LoVo (cell line): ENCODE measurements around the gene SLC18A2.

Experiments used
- DNase-seq: peaks from one replicate; pipeline ENCODE4 v3.0.0-alpha.2; 2016; ENCODE audit warnings: low spot score

The SLC18A2 gene

GRCh38 chr10:117237401-117237991, 3.4 kb upstream of the SLC18A2 start:
- DNase-seq: no peak

DNA sequence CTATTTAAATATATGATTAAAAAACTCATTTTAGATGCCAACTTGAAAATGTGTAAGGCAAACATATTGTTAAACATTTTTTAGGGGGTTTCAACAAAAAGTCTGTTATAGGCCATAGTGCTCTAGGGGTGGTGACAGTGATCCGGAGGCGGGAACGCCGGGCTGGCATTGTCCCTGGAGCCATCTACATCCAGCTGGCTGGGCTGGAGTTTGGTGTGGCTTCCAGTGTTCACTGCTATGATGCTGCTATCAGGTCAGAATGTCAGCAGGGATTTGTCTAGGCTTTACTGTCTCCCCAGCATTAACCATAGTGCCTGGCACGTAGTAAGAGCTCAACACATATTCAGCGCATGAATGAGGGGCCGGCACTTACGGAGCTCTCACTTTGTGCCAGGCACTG, 1.9 kb upstream of the SLC18A2 start:
- DNase-seq: no peak

DNA sequence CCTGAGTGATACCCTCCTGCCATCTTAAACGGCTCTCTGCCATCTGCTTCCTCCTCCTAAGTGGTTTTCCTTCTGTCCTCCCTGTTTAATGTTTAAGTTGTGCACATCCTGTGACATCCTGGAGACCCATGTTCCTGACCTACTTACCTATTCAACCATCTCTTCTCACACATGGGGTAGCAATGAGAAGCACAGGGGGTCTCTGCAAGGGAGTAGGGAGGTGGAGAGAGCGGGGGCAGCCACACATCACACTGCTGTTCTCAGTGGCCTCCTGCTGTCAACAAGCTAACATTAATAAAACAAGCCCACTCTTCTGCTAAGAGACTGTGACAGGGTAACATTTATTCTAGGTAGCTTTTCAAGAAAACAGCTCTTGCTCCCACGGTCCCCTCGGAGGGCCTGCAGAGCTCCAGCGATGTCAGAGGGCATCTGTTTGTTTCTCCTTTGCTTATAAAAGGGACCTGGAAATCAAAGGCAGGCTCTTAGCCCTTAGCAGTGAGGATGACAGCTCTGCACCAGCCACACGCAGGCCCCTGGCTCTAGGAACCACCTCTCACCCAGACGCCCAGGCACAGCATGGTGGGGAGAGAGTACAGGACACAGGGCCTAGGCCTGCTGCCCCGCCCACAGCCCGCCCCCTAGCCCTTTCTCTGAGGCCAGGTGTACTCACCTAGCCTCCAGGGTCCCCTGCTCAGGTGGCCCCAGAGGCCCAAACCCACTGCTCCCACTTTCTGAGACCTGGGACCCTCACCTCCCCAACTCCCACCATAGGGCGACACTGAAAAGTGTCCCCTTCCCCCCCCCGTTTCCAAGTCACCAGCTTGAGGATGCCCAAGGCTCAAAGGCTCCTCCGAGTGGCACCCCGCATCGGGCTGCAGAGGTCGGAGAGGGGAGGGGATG, 943 bp upstream of the SLC18A2 start:
- DNase-seq: no peak

DNA sequence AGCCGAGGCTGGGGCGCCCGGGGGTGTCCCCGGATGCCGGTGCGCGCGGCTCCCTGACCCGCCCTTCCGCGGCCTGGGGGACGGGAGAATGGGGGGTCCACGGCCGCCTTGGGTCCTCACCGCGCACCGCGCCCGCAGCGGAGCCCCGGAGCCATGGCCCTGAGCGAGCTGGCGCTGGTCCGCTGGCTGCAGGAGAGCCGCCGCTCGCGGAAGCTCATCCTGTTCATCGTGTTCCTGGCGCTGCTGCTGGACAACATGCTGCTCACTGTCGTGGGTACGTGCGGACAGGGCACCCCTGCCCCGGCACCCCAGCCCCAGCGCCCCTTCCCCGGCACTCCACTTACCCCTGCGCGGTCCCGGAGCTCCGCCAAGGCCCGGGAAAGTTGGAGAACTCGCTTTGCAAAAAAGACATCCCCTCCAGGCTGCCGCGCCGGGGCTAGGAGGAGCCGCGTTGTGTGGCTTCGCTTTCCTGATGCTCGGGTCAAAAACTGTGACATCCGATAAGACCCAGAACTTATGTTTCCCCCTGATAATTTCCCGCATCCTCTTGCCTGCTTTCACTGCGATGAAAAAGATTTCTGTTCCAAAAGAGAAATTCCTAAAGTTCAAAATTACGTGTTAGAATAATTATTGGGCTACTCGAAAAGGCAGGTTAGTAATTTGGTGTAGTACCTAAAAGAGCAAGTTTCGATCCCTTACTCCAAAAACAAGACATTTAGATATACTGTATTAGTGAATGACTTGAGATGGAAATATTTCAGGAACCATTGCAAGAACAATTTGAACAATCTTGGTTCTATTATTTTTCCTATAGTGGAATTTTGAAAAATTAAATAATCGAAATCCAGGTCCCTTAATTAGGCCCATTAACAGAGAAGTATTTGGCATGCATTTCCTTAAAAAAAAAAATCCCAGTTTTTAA, 888 bp downstream of the SLC18A2 start:
- no peak for DNase-seq

DNA sequence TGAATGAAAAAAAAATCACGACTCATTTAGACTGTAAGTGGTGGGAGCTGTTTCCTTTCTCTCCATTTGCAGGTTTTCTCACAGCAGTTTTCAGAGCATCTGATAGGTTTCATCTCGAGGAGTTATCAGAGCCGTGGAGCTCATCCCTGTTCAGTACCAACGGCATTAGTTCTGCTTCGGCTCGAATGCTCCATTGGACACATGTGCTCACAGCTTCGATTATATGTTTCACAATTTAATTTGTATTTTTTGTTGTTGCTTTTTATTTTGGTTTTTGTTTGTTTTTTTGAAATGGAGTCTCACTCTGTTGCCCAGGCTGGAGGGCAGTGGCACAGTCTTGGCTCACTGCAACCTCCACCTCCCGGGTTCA, 1.5 kb downstream of the SLC18A2 start:
- no peak for DNase-seq

DNA sequence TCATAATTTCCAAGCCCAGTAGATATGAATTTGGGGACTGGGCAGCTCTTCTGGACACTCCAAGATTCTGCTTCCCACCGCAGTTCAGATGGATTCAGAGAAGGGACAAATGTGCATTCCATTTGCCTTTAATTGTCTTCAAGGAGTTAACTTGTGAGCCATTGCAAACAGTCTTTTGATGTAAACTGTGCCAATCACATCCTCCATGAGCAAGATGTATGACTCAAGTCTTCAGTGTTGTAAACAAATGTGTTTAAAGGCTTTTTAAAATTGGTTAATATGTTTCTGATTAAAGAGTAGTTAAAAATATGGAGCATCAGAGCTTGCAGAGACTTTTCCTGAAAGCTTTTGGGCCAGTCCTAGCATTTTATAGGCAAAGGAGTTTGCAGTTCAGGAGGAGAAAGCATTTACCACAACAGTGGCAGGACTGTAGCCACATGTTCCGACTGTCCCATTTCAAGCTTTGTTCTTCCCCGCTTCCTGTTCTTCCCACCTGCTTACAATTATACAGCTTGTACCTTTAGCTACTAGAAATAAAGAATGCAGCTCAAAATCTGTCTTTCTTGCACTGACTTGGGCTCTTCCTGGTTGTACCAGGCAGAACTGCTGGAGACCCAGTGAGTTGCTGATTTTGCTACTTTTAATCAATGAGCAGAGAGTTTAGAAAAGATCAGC, 6.2 kb downstream of the SLC18A2 start:
- DNase-seq: no peak

DNA sequence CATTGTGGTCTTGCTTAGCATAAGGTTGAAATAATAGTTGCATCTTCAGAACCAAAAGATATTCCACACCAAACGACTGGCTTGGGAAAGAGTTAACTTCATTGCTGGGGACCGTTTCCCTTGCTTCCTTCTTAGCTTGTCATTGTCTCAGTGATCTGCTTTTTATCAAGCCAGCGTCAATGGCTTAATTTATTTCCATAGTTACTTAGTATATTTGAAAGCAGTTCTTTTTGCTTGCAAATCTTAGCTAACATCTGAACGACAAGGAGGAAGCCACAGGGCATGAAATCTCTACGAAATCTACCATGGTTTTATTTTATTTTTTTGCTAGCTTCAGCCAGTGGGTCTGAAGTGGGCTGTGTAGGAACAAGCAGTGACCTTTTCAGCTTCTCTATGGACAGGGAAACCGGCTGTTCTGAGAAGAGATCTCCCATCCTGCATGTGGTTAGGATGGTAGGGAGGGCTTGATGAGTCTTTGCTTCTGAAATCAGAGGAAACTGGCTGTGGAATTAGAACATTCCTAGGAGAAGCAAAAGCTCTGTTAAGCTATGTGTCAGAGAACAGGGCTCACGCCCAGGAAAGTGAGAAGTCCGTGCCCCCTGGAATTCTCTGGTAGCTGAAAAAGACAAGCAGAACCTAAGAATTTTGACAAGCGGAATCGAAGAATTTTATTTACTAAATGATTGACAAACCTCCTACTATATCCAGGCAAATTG, 8.0 kb downstream of the SLC18A2 start:
- no peak for DNase-seq

- no peak for DNase-seq
Observed at GRCh38 chr10:117249493-117250093, 8.7 kb downstream of the SLC18A2 start.

DNA sequence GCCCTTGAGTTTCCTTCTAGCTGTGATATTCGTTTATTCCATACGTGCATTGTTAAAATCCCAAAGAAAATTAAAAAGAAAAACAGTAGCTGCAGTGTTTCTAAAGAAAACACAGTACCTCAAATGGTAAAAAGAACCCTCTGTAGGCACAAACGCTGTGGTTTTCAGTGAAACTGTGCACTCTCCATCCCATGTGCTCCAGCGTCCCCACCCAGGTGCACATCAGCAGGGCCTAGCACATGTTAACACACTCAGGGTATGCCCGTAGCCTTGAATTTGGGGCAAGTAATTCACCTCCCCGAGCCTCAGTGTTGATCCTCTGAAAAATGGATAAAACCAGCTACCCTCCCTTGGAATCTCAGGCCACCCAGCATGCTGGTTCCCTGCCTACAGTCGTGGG, 9.5 kb downstream of the SLC18A2 start:
- DNase-seq: no peak

- DNase-seq: no peak
Observed at GRCh38 chr10:117253908-117254307, 13.0 kb downstream of the SLC18A2 start.

DNA sequence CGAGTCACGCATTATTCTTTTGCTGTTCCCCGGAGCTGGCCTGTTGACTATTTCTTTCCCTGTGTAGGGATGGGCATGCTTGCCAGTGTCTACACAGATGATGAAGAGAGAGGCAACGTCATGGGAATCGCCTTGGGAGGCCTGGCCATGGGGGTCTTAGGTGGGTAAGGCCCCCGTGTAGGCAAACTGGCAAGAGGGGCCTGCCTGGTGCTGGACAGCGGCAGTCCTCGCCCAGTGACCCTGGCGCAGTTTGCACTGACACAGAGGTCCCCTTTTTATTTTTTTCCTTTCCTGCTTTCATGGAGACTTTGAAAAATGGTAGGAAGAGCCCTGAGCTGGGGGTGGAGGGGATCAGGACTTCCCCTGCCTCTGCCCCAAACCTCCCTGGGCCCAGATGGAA, 13.4 kb downstream of the SLC18A2 start:
- no peak for DNase-seq

- DNase-seq: no peak
Observed at GRCh38 chr10:117254774-117255735, 14.1 kb downstream of the SLC18A2 start.

- no peak for DNase-seq
Observed at GRCh38 chr10:117255835-117256460, 15.0 kb downstream of the SLC18A2 start.

GRCh38 chr10:117256910-117257309, 16.0 kb downstream of the SLC18A2 start:
- DNase-seq: no peak

- no peak for DNase-seq
Observed at GRCh38 chr10:117257721-117258120, 16.8 kb downstream of the SLC18A2 start.

DNA sequence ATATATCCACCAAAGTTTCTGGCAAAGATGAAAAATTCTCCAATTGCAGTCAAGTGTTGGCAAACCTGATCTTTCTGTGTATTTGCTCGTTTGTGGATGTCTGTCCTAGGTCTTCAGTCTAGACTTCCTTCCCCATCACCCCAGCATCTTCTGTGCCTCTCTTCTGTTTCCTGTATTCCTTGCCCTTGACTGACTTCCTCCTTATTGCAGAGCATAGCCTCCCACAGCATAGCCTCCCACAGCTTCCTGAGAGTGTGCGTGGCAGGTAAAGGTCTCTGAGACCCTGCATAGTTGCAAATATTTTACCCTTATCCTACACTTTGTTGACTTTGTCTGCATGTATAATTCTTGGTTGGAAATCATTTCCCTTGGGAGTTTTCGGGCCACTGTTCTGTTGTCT, 18.4 kb downstream of the SLC18A2 start:
- DNase-seq: no peak

- DNase-seq: no peak
Observed at GRCh38 chr10:117260084-117260483, 19.2 kb downstream of the SLC18A2 start.

DNA sequence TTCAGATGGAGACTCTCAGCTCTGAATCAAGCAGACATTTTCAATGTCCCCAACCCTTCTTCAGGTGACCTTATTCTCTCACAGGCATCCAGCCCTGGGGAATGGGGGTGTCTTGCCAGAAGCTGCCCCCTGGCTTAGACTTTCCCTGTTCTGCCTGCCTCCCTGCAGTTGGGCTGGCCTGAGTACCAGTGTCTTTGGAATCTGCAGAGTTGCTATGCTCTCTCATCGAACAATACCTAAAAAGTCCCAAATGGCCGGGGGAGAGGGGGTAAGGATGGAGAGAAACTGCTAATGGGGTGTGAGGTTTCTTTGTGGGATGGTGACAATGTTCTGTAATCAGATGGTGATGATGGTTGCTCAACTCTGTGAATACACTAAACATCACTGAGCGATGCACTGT, 20.6 kb downstream of the SLC18A2 start:
- no peak for DNase-seq

- no peak for DNase-seq
Observed at GRCh38 chr10:117262291-117262902, 21.5 kb downstream of the SLC18A2 start.
